Activated CD8-positive, alpha-beta memory T cell treated with anti-CD3 and anti-CD28 coated beads, Interleukin-2, amount 50 U/mL, for 48 hours (primary cell): ENCODE measurements around the gene XIAP.
"Not testable (repeated sequence)": the region's sequence is repeated elsewhere in the genome, so short reads cannot be mapped to it uniquely, and the experiment has no call there.

Source experiments
- DNase-seq: peaks from one replicate; pipeline ENCODE4 v3.0.0-alpha.2; 2020

XIAP gene

GRCh38 chrX:123876844-123877243, 17.0 kb downstream of the XIAP start:
- DNase-seq = no peak

GRCh38 chrX:123878252-123878721, 18.4 kb downstream of the XIAP start:
- no peak for DNase-seq

- DNase-seq = no peak
These were observed 21.5 kb downstream of the XIAP start for GRCh38 chrX:123881330-123881729.

GRCh38 chrX:123882391-123882790, 22.5 kb downstream of the XIAP start:
- no peak for DNase-seq

- DNase-seq = no peak
These were observed 25.1 kb downstream of the XIAP start for GRCh38 chrX:123884809-123885408.

- no peak for DNase-seq
These were observed 39.8 kb downstream of the XIAP start for GRCh38 chrX:123899701-123900100.

GRCh38 chrX:123903261-123903660, 43.4 kb downstream of the XIAP start:
- DNase-seq = not testable (repeated sequence)

- DNase-seq = no peak
These were observed 45.5 kb downstream of the XIAP start for GRCh38 chrX:123905332-123905731.

GRCh38 chrX:123906557-123907316, 46.9 kb downstream of the XIAP start:
- DNase-seq = no peak

GRCh38 chrX:123909523-123909922, 49.7 kb downstream of the XIAP start:
- no peak for DNase-seq

GRCh38 chrX:123917069-123917468, 57.2 kb downstream of the XIAP start:
- no peak for DNase-seq

- no peak for DNase-seq
These were observed 58.4 kb downstream of the XIAP start for GRCh38 chrX:123918106-123918721.

GRCh38 chrX:123920105-123920785, 60.4 kb downstream of the XIAP start:
- DNase-seq = no peak

GRCh38 chrX:123923211-123923610, 63.4 kb downstream of the XIAP start:
- no peak for DNase-seq

- DNase-seq = no peak
These were observed 64.3 kb downstream of the XIAP start for GRCh38 chrX:123924186-123924585.

GRCh38 chrX:123927845-123928244, 68.0 kb downstream of the XIAP start:
- no peak for DNase-seq

GRCh38 chrX:123932055-123932454, 72.2 kb downstream of the XIAP start:
- not testable (repeated sequence) for DNase-seq

GRCh38 chrX:123943074-123943473, 83.2 kb downstream of the XIAP start:
- DNase-seq = no peak

GRCh38 chrX:123943488-123943887, 83.6 kb downstream of the XIAP start:
- DNase-seq = no peak

- no peak for DNase-seq
These were observed 90.0 kb downstream of the XIAP start for GRCh38 chrX:123949846-123950245.

GRCh38 chrX:123959281-123960063, 99.6 kb downstream of the XIAP start:
- peak; percentile 51 for DNase-seq

GRCh38 chrX:123960956-123961267, 101.1 kb downstream of the XIAP start:
- no peak for DNase-seq
